SU-DHL-6 (cell line): ENCODE data around the gene PDPN.

Experiments used
- CTCF ChIP-seq: fragments of 200-600 bp; sonication (generic); IDR thresholded peaks from one replicate; pipeline ENCODE4 v1.5.1; 2017; ENCODE audit warnings: antibody characterized with exemption, mild to moderate bottlenecking, low read length, moderate library complexity; ENCODE audit not compliant: insufficient read depth, poor library complexity, severe bottlenecking
- EZH2phosphoT487 ChIP-seq: fragments of 200-600 bp; sonication (generic), shearing (Covaris generic); conservative IDR thresholded peaks from 2 replicates; pipeline ENCODE4 v1.6.1; 2018; ENCODE audit warnings: mild to moderate bottlenecking, antibody characterized with exemption, low read length, moderate library complexity, mixed read lengths

- TF ChIP-seq CTCF (no peak), EZH2phosphoT487 (no peak)
Observed at GRCh38 chr1:13549521-13549920, 34.1 kb upstream of the PDPN start.
